C4-2B (cell line): ENCODE data around the gene GTF2H2C_2.
"Not testable (repeated sequence)": the region's sequence is repeated elsewhere in the genome, so short reads cannot be mapped to it uniquely, and the experiment has no call there.

ENCODE experiments used
- ZFX ChIP-seq: fragments of 450-650 bp; IDR thresholded peaks from 2 replicates; pipeline ENCODE4 v1.6.1; 2017
- TF ChIP-seq, protein P1 (sequence below): fragments of 450-650 bp; conservative IDR thresholded peaks from 2 replicates; pipeline ENCODE4 v1.5.1; 2017; ENCODE audit warnings: mild to moderate bottlenecking

DNA sequence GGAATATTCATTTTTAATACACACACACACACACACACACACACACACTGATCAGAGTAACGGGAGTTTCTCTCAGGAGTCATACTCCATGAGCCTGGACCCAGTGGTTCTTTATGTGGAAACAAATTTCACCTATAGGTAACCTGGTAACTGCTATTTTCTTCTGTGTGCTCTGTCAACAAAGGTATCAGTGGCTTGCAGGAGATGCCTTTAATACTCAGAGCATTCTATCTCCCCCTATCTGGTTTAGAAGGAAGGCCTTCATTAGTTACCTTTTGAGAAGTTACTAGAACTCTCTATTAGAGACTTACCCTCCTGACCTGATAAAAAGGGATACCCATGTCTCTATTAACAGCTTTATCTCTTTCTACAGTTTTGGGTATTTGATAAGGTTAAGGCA, 34.4 kb downstream of the GTF2H2C_2 start:
- TF ChIP-seq, protein P1, sequence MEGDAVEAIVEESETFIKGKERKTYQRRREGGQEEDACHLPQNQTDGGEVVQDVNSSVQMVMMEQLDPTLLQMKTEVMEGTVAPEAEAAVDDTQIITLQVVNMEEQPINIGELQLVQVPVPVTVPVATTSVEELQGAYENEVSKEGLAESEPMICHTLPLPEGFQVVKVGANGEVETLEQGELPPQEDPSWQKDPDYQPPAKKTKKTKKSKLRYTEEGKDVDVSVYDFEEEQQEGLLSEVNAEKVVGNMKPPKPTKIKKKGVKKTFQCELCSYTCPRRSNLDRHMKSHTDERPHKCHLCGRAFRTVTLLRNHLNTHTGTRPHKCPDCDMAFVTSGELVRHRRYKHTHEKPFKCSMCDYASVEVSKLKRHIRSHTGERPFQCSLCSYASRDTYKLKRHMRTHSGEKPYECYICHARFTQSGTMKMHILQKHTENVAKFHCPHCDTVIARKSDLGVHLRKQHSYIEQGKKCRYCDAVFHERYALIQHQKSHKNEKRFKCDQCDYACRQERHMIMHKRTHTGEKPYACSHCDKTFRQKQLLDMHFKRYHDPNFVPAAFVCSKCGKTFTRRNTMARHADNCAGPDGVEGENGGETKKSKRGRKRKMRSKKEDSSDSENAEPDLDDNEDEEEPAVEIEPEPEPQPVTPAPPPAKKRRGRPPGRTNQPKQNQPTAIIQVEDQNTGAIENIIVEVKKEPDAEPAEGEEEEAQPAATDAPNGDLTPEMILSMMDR: not testable (repeated sequence)
- TF ChIP-seq ZFX: not testable (repeated sequence)
